HepG2 (cell line): ENCODE measurements around the gene AJUBA. TPM values are rescaled to one million over a fixed set of nuclear protein-coding genes. Genes with fewer than 3 reads are reported as not detected.

ENCODE experiments used
- ATF2 ChIP-seq: sonication (generic); formaldehyde crosslinking; IDR thresholded peaks from 2 replicates; pipeline ENCODE4 v1.4.0; 2020; ENCODE audit warnings: missing genetic modification reagents
- BCL6 ChIP-seq: IDR thresholded peaks from 2 replicates; pipeline ENCODE4 v1.6.1; 2016; ENCODE audit warnings: missing genetic modification reagents, missing compliant biosample characterization
- BORCS8-MEF2B ChIP-seq: sonication (generic); formaldehyde crosslinking; IDR thresholded peaks from 2 replicates; pipeline ENCODE4 v1.8.0; 2022; ENCODE audit warnings: mild to moderate bottlenecking, missing genetic modification reagents
- CEBPB ChIP-seq: IDR thresholded peaks from 2 replicates; pipeline ENCODE4 v1.6.1; 2011; ENCODE audit warnings: low read depth, low read length, improper control_type of control experiment, borderline replicate concordance
- HDAC2 ChIP-seq: sonication (generic); formaldehyde crosslinking; IDR thresholded peaks from 2 replicates; pipeline ENCODE4 v1.4.0; 2020; ENCODE audit warnings: missing genetic modification reagents
- HNF1A ChIP-seq, 2 experiments: sonication (generic) in 1 of 2; formaldehyde crosslinking in 1 of 2; IDR thresholded peaks; 2 replicates each; pipeline versions ENCODE4 v1.4.0 to v1.6.1; 2016 to 2020; ENCODE audit warnings: borderline replicate concordance in 1 of 2, low read depth in 1 of 2, mild to moderate bottlenecking in 1 of 2, missing genetic modification reagents in 1 of 2
- IKZF4 ChIP-seq: sonication (generic); formaldehyde crosslinking; IDR thresholded peaks from 2 replicates; pipeline ENCODE4 v1.5.1; 2020; ENCODE audit warnings: borderline replicate concordance, mild to moderate bottlenecking, low read depth, missing genetic modification reagents; ENCODE audit errors: not compliant biosample characterization
- IRF2 ChIP-seq: IDR thresholded peaks from 2 replicates; pipeline ENCODE4 v1.6.1; 2018; ENCODE audit warnings: missing genetic modification reagents, missing compliant biosample characterization
- MAZ ChIP-seq, 2 experiments: sonication (generic) in 1 of 2; formaldehyde crosslinking in 1 of 2; IDR thresholded peaks; 2 replicates each; pipeline versions ENCODE4 v1.5.0 to v1.6.1; 2012 to 2020; ENCODE audit warnings: low read depth in 2 of 2, mild to moderate bottlenecking in 2 of 2, borderline replicate concordance in 1 of 2, improper control_type of control experiment in 1 of 2, low read length in 1 of 2, missing genetic modification reagents in 1 of 2, moderate library complexity in 1 of 2
- PCBP1 ChIP-seq: fragments of 200-400 bp; formaldehyde crosslinking; IDR thresholded peaks from 2 replicates; pipeline ENCODE4 v1.6.1; 2017; ENCODE audit warnings: mild to moderate bottlenecking, low read depth, low read length, borderline replicate concordance
- PHF20 ChIP-seq: sonication (generic); formaldehyde crosslinking; IDR thresholded peaks from 2 replicates; pipeline ENCODE4 v1.5.0; 2020; ENCODE audit warnings: mild to moderate bottlenecking, missing genetic modification reagents
- PRDM4 ChIP-seq: sonication (generic); formaldehyde crosslinking; IDR thresholded peaks from 2 replicates; pipeline ENCODE4 v1.9.0; 2021; ENCODE audit warnings: missing genetic modification reagents, borderline replicate concordance
- REL ChIP-seq: sonication (generic); formaldehyde crosslinking; conservative IDR thresholded peaks from 2 replicates; pipeline ENCODE4 v1.8.0; 2022; ENCODE audit warnings: mild to moderate bottlenecking, missing genetic modification reagents, moderate library complexity
- RFXAP ChIP-seq: sonication (generic); formaldehyde crosslinking; IDR thresholded peaks from 2 replicates; pipeline ENCODE4 v1.4.0; 2020; ENCODE audit warnings: missing genetic modification reagents, borderline replicate concordance
- ZBTB38 ChIP-seq: sonication (generic); formaldehyde crosslinking; IDR thresholded peaks from 2 replicates; pipeline ENCODE4 v1.5.1; 2020; ENCODE audit warnings: mild to moderate bottlenecking, missing genetic modification reagents
- ZNF124 ChIP-seq: sonication (generic); formaldehyde crosslinking; IDR thresholded peaks from 2 replicates; pipeline ENCODE4 v1.4.0; 2020; ENCODE audit warnings: missing genetic modification reagents
- polyA plus RNA-seq, 8 experiments: library from polyadenylated mRNA; depleted of rRNA in 3 of 8; stranded (reverse) in 7 of 8; unstranded in 1 of 8; fragments of >200 nt; fragmentation: Illumina TruSeq in 4 of 8; extraction: Trizol in 4 of 8; gene quantifications; 2 replicates each; pipeline versions ENCODE4 v1.2.1 to v1.2.3, GENCODE V29; 2011 to 2016; ENCODE audit warnings: low read depth in 4 of 8, missing spikeins in 1 of 8, mixed read lengths in 1 of 8; ENCODE audit not compliant: insufficient read depth in 1 of 8
- total RNA-seq, 5 experiments: library from RNA; depleted of rRNA; stranded (reverse); fragments of >200 nt; fragmentation: Illumina TruSeq; extraction: Trizol; gene quantifications; 2 replicates each; pipeline ENCODE4 v1.2.3, GENCODE V29; 2016; ENCODE audit warnings: low read depth in 1 of 5

AJUBA gene
- total and polyA plus RNA-seq, 2 of the 13 experiments (the other 11 are each of a cell fraction or from before 2014, with no cell fraction given) = 157 to 241 TPM

GRCh38 chr14:22973217-22974032 lies 8.9 kb downstream of the AJUBA start (continued):
- no peak for TF ChIP-seq HNF1A (IDR thresholded peaks at IDR 0.05; ENCODE audit: low read depth)
- TF ChIP-seq HNF1A (CRISPR knock-in tag; IDR thresholded peaks at IDR 0.05; ENCODE audit: borderline replicate concordance) = no peak
- TF ChIP-seq CEBPB = no peak
- no peak for TF ChIP-seq PRDM4 (CRISPR knock-in tag)
- TF ChIP-seq IRF2 = peak; percentile 81; the same call in 1 of the 2 replicates
- TF ChIP-seq ATF2 (CRISPR knock-in tag) = 0 out of 2 replicates have a peak, but pooled peaks have one; percentile 63
- TF ChIP-seq PHF20 (CRISPR knock-in tag) = no peak
- no peak for TF ChIP-seq RFXAP (CRISPR knock-in tag)
- no peak for TF ChIP-seq MAZ (IDR thresholded peaks at IDR 0.05; ENCODE audit: borderline replicate concordance, low read depth, low read length)
- no peak; the same call in 1 of the 2 replicates for TF ChIP-seq MAZ (CRISPR knock-in tag; IDR thresholded peaks at IDR 0.05; ENCODE audit: low read depth)
- no peak for TF ChIP-seq ZBTB38
- TF ChIP-seq PCBP1 = no peak
- TF ChIP-seq IKZF4 (CRISPR knock-in tag) = no peak
- TF ChIP-seq REL = no peak
- no peak for TF ChIP-seq BORCS8-MEF2B (CRISPR knock-in tag)
- TF ChIP-seq BCL6 (CRISPR knock-in tag) = peak; percentile 60; the same call in 1 of the 2 replicates
- TF ChIP-seq HDAC2 (CRISPR knock-in tag) = peak; percentile 44; the same call in 1 of the 2 replicates
- TF ChIP-seq ZNF124 (CRISPR knock-in tag) = peak; percentile 76; the same call in 1 of the 2 replicates
